WI38 (cell line): Measurements from ENCODE around the gene BTLA.

Experiments used
- H3K4me3 ChIP-seq: 2 replicates; pipeline ENCODE4 v1.5.1; 2011; ENCODE audit warnings: low read depth, mild to moderate bottlenecking, control low read depth, low read length
- TF ChIP-seq, protein P1 (sequence below): IDR thresholded peaks from 2 replicates; pipeline ENCODE4 v1.5.1; 2012; ENCODE audit warnings: low read depth, mild to moderate bottlenecking, control low read depth, low read length

Gene BTLA

GRCh38 chr3:112417696-112418318 lies 81.5 kb downstream of the BTLA start:
- TF ChIP-seq, protein P1, sequence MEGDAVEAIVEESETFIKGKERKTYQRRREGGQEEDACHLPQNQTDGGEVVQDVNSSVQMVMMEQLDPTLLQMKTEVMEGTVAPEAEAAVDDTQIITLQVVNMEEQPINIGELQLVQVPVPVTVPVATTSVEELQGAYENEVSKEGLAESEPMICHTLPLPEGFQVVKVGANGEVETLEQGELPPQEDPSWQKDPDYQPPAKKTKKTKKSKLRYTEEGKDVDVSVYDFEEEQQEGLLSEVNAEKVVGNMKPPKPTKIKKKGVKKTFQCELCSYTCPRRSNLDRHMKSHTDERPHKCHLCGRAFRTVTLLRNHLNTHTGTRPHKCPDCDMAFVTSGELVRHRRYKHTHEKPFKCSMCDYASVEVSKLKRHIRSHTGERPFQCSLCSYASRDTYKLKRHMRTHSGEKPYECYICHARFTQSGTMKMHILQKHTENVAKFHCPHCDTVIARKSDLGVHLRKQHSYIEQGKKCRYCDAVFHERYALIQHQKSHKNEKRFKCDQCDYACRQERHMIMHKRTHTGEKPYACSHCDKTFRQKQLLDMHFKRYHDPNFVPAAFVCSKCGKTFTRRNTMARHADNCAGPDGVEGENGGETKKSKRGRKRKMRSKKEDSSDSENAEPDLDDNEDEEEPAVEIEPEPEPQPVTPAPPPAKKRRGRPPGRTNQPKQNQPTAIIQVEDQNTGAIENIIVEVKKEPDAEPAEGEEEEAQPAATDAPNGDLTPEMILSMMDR, result no peak
- no peak overlapping the region for H3K4me3 ChIP-seq

DNA sequence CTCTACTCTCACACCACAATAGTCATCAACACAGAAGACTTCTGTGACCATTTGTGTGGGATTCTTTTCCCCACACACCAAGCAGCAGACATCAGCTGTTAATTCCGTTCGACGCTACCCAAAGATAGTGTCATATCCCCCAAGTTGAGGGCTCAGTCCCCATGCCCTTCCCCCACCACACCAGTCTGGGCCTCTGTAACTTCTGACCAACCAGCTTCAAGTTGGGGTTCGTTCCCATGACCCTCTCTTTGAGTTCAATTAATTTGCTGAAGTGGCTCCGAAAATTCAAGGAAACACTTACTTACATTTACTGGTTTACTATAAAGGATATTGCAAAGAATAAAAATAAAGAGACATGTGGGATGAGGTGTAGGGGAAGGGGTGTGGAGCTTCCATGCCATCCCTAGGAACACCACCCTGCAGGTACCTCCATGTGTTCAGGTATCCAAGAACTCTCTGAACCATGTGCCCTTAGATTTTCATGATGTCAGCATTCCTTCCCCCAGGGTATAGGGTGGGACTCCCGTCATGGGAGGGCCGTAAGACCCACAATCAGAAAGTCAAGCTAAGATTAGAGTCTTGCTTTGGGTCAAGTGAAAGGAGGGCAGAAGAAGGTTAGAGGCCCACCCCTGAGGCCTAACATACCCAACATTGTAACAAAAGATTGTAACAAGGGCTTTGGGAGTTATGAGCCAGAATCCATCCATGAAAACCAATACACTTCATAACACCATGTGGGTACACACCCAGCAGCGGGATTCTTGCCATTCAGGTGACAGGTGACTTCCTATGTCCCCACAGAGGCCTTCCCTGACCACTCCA lies 82.7 kb downstream of the BTLA start:
- H3K4me3 ChIP-seq, result no peak overlapping the region

DNA sequence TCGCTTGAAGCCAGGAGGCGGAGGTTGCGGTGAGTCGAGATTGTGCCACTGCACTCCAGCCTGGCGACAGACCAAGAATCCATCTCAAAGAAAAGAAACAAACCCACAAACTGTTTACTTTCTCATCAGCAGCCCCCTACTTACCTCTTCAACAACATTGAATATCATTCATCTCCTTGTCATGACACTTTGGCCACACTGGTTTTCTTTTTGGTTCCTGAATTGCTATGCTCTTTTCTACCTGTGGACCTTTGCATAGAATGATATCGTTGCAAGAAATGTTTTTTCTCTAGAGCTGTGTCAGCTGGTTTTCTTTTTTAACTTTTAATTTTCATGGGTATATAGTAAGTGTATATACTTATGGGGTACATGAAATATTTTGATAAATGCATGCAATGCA lies 83.9 kb downstream of the BTLA start:
- TF ChIP-seq, protein P1, result no peak
- no peak overlapping the region for H3K4me3 ChIP-seq

More for the DNA sequence above, 82.7 kb downstream of the BTLA start:
- TF ChIP-seq, protein P1, result no peak
